ENCODE measurements around the gene PIGS.
"Not testable (repeated sequence)": the region's sequence is repeated elsewhere in the genome, so short reads cannot be mapped to it uniquely, and the experiment has no call there.

The PIGS gene

GRCh38 chr17:28578246-28579195 lies 7.2 kb upstream of the PIGS start:
- no peak for DNase-seq

GRCh38 chr17:28577466-28577824 lies 6.1 kb upstream of the PIGS start:
- no peak for DNase-seq

DNA sequence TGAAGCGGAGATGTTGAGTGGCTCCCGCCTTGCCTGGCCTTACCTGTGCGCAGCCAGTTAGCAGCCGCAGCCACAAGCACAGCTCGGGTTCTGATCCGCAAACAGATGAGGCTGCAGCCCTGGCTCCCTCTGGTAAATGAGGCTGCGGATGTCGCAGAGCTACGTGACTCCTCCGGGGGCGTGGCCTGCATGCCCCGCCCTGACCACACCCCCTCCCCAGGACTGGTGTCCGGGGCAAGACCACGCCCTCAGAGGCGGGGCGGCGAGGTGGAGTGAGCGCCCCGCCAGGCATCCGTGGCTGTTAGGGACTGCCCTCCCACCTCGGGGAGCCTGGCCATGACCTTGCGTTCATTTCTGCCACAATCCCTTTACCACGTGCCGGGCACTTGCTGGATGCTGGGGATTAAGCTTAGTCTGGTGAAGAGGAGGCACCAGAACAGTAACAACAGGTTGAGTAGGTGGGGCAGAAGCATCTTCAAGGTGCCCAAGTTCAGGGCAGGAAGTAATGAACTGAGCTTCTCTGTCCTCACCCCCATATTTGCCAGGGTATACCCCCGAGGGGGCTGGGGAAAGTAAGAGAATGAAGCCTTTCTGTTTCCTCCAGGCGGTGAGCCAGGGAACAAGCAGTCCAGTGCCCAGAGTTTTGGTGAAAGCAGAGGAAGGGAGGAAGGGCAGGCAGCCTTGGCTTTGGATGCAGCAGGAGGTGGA lies 5.6 kb upstream of the PIGS start, which contains the start of gene ALDOC:
ALDOC (minus strand) TSS at position 138 of the 708 bp plus-strand sequence. CDS start 1,363 bp downstream, outside the sequence.
- peak; percentile 79 for DNase-seq

- not testable (repeated sequence) for DNase-seq
Measured at GRCh38 chr17:28576016-28576415, 4.7 kb upstream of the PIGS start.

- DNase-seq: no peak
Measured at GRCh38 chr17:28575126-28575795, 3.9 kb upstream of the PIGS start.

GRCh38 chr17:28574526-28574925 lies 3.2 kb upstream of the PIGS start:
- DNase-seq: no peak

GRCh38 chr17:28573966-28574480 lies 2.7 kb upstream of the PIGS start:
- no peak for DNase-seq

DNA sequence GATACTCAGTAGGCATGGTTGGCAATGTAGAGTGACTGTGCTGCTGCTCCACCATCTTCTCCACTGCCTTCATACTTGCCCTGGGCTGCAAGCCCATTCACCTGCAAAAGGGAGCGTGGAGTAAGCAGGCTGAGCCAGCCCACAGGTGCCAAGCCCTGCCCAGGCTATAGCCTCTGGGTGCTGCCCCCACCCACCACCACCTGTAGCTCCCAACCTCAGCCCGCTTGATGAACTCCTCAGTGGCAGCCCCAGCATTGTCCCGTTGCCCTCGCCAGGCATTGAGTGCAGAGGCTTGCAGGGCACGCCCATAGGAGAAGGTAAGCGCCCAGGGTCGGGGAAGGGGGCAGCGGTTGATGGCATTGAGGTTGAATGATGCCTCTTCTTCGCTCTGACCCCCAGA lies 2.2 kb upstream of the PIGS start:
- DNase-seq: no peak

DNA sequence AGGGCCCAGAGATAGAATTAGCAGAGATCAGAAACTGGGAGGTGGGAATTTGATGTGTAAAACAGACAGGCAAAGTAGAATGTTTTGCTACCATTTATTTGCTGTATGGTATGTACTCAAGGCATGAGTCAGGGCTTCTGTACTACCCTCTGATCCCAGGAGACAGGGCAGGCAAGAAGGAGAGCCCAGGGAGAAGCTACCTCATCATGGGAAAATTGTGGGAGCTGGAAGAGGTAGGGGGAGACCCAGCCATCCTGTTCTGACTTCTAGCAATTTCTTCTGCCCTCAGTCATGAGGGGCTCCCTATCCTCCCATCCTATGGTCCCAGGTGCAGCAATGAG lies 1.7 kb upstream of the PIGS start:
- DNase-seq: no peak

- DNase-seq: no peak
Measured at GRCh38 chr17:28572259-28573039, 1.1 kb upstream of the PIGS start.

- DNase-seq: no peak
Measured at GRCh38 chr17:28570716-28571360, 486 bp downstream of the PIGS start.

DNA sequence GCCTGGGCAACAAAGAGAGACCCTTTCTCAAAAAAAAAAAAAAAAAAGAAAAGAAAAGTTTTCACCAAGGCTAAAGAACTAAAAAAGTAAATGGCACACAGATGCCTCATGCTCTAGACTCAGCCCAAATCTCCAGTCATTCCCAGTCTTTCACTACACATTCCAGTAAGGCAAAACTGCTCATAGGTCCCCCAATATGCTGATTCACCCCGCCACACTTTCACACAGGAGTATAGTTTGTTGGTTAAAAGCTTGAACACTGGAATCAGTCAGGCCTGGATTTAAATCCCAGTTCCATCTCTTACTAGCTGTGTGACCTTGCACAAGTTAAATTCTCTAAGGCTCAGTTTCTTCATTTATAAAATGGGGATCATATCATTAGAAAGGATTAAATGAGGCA lies 1.9 kb downstream of the PIGS start:
- DNase-seq: no peak

- no peak for DNase-seq
Measured at GRCh38 chr17:28567604-28568003, 3.7 kb downstream of the PIGS start.

- no peak for DNase-seq
Measured at GRCh38 chr17:28563475-28563874, 7.8 kb downstream of the PIGS start.

- DNase-seq: no peak
Measured at GRCh38 chr17:28555022-28555421, 16.3 kb downstream of the PIGS start.

GRCh38 chr17:28554565-28554964 lies 16.8 kb downstream of the PIGS start:
- no peak for DNase-seq

DNA sequence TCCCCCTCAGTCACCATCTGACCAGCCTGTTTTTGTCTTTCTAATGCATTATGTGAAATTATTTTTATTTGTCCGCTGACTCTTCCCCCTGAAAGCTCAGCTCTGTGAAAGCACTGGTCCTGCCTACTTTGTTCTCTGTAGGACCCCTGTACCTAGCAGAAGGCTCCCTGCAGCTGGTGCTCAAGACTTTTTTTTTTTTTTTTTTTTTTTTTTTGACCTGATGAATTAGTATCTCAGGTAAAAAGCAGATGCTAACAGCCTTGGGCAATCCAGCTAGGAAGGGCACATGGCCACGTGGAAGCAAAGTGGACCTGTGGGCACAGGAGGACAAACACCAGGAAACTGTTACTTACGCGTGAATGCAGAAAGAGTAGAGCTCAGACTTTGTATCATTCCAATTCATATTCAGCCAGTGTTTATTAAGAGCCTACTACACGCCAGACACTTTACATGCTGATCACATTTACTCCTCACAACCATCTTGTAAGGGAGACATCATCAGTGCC lies 18.3 kb downstream of the PIGS start:
- no peak for DNase-seq

DNA sequence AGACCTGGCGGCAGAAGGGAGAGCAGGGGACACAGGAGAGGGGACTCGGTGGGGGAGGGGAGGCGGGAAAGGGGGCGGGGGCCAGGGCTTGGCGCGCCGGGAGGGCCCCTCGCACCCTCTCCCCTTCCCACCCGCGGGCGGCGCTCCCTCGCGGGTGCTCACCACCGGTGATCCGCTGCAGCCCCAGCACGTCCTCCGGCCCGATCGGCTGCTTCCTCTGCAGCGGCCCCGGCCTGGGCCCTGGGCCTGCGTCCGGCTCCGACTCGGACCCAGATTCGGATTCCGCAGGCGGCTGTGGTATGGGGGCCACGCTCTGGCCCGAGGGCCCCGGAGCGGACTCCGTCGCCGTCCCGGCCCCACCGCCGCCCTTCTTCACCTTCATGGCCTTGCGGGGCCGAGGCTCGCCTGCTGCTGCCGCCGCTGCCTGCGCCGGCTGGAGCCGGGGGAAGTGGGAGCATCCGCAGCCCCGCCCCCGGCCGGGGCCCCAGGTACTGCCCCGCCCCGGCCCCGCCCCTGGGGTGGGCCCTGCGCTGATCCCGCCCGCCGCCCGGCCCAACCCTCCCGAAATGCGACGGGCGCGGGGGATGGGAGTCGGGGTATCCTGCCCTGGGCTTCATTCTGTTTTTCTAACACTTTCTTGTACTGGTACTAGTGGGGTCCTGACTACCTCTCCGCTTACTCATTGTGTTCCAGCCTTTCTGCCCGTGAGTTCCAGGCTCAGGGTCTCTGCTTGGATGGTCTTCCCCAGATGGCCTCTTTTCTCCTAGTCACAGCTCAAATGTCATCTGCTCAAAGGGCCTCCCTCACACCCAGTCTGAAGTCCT lies 18.9 kb downstream of the PIGS start, which contains the start of gene UNC119:
UNC119 (minus strand) TSS at position 449 of the 824 bp plus-strand sequence; CDS start at position 382, 67 bp downstream.
- no peak for DNase-seq

DNA sequence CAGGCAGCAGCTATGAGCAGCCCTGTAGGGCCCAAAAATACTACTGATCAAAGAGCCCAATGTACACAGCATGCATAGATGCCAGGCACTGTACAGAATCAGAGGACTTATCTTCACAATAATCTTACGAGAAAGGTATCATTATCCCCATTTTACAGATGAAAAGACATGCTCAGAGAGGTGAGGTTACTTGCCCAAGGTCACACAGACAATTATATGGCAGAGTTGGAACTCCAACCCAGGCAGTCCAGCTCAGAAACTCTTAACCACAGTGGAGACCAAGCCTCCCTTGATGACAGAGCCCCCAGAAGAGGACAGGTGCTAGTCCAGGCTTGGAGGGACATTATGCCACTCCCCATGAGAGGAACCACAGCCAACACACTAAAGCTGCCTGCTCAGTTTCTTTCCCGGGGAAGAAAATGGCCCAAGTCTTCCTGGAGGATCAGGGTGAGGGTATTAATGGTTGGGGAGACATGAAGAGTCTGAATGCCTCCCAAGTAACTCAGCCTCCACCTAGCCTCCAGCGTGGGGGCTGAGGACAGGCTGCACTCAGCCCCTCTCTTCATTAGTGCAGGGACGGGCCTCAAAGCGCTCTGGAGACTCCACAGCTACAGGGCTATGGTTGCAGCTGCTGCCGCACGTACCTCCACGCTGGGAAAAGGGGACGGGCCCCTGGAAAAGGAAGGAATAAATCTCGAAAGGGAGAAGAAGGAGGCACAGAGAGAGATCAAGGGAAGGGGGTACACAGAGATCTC lies 19.7 kb downstream of the PIGS start:
- no peak for DNase-seq

DNA sequence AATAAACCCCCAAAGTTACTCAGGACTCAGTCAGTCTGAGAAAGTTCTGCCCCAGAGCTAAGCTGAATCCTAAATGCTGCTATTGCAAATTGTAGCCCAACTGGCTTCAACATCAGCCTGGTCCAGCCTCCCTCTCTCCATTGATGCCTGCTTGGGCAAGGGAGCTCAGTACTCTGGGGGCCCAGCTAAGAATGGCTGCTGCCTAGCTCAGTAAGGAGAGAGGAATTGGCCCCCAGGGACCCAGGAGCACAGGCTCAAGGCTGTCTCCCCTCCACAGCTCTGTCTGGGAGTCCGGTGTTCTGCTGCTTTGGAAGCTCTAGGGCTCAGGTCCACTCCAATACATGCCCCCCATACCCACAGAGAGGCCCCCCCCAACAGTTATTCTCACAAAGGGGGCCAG lies 20.5 kb downstream of the PIGS start:
- no peak for DNase-seq

Data from DMS 273 treated with DMSO at 0.1 percent for 48 hours (cell line).